Smooth muscle cell (in vitro differentiated cells): ENCODE measurements around the gene RPS6KA4. TPM values are rescaled to one million over a fixed set of nuclear protein-coding genes. Genes with fewer than 3 reads are reported as not detected.

Experiments used
- DNase-seq: peaks from one replicate; lab custom pipeline; 2025; ENCODE audit not compliant: unreplicated experiment; lab: John Stamatoyannopoulos, UW
- H2AFZ ChIP-seq: fragments of 200-600 bp; sonication (generic); 2 replicates; pipeline ENCODE4 v1.6.0; 2016; ENCODE audit warnings: antibody characterized with exemption, low read depth, mild to moderate bottlenecking
- H3F3A ChIP-seq: fragments of 200-600 bp; sonication (generic); 2 replicates; pipeline ENCODE4 v1.6.0; 2017; ENCODE audit warnings: antibody characterized with exemption, low read depth
- H3K27ac ChIP-seq: fragments of 200-600 bp; sonication (generic); 2 replicates; pipeline ENCODE4 v1.5.1; 2016; ENCODE audit warnings: low read depth, mild to moderate bottlenecking
- H3K27me3 ChIP-seq: fragments of 200-600 bp; sonication (generic); 2 replicates; pipeline ENCODE4 v1.6.1; 2016; ENCODE audit warnings: low read depth, mild to moderate bottlenecking
- H3K36me3 ChIP-seq: fragments of 200-600 bp; sonication (generic); 2 replicates; pipeline ENCODE4 v1.5.1; 2016; ENCODE audit warnings: low read depth
- H3K4me1 ChIP-seq: fragments of 200-600 bp; sonication (generic); 2 replicates; pipeline ENCODE4 v1.5.1; 2016; ENCODE audit warnings: low read depth
- H3K4me2 ChIP-seq: fragments of 200-600 bp; sonication (generic); 2 replicates; pipeline ENCODE4 v1.6.0; 2016; ENCODE audit warnings: mild to moderate bottlenecking
- H3K4me3 ChIP-seq: fragments of 200-600 bp; sonication (generic); 2 replicates; pipeline ENCODE4 v1.5.1; 2016; ENCODE audit warnings: mild to moderate bottlenecking
- H3K79me2 ChIP-seq: fragments of 200-600 bp; sonication (generic); 2 replicates; pipeline ENCODE4 v1.6.0; 2016; ENCODE audit warnings: low read depth, mild to moderate bottlenecking
- H3K9ac ChIP-seq: fragments of 200-600 bp; sonication (generic); 2 replicates; pipeline ENCODE4 v1.6.0; 2016; ENCODE audit warnings: low read depth
- H3K9me3 ChIP-seq: fragments of 200-600 bp; sonication (generic); replicated peaks from 2 replicates; pipeline ENCODE4 v1.5.1; 2016; ENCODE audit warnings: low read depth
- H4K20me1 ChIP-seq: fragments of 200-600 bp; sonication (generic); 2 replicates; pipeline ENCODE4 v1.6.0; 2016; ENCODE audit warnings: low read depth
- WGBS: methylation state at CpG from one replicate; pipeline ENCODE4 v1.1.7; 2016; ENCODE audit warnings: low lambda C conversion rate; 5-methylcytosine and 5-hydroxymethylcytosine counted together
- polyA plus RNA-seq: library from polyadenylated mRNA; unstranded; fragments of >200 nt; fragmentation: Nextera tagmentation; extraction: Ambion mirVana; gene quantifications from 2 replicates; pipeline ENCODE4 v1.2.1, GENCODE V29; 2016
- total RNA-seq: library from RNA; depleted of rRNA; stranded (reverse); fragments of >200 nt; gene quantifications from 2 replicates; pipeline ENCODE4 v1.2.3, GENCODE V29; 2014
- TF ChIP-seq, protein P1 (sequence below): fragments of 200-600 bp; sonication (generic); IDR thresholded peaks from 2 replicates; pipeline ENCODE4 v1.5.1; 2017; ENCODE audit warnings: borderline replicate concordance, mild to moderate bottlenecking, antibody characterized with exemption; ENCODE audit not compliant: insufficient read depth, poor library complexity, severe bottlenecking

Gene RPS6KA4
- total and polyA plus RNA-seq, 2 experiments from 2014 or later = 21.8 to 40.0 TPM

DNA sequence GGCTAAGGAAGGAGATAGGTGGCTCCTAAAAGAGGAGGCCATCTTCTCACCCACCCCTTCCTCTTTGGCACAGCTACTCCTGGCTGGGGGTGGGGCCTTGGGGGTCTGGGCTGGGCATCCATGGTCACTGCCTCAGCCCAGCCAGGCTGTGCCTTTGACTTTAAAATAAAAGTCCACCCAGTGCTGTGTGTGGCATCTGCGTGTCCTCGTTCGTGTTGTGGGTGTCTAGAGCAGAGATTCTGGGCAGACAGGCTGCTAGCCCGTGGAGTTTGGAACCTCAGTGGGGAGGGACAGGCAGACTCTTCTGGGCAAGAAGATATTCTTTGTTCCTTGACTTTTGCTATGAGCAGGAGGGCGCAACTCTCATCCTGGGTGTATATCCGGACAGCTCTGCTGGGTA, 13.1 kb downstream of the RPS6KA4 start:
- Histone ChIP-seq H4K20me1 (no peaks in the 10 kb centered on the region), H3K9me3 (no peaks in the 10 kb centered on the region), H3K36me3 (no peaks in the 10 kb centered on the region), H3K79me2 (no peaks in the 10 kb centered on the region), H3F3A (no peaks in the 10 kb centered on the region), H3K4me3 (no peak overlapping the region), H3K4me2 (no peak overlapping the region), H3K27ac (no peak overlapping the region), H2AFZ (no peak overlapping the region), H3K4me1 (no peaks in the 10 kb centered on the region), H3K27me3 (no peaks in the 10 kb centered on the region), H3K9ac (no peak overlapping the region)
- TF ChIP-seq, protein P1, sequence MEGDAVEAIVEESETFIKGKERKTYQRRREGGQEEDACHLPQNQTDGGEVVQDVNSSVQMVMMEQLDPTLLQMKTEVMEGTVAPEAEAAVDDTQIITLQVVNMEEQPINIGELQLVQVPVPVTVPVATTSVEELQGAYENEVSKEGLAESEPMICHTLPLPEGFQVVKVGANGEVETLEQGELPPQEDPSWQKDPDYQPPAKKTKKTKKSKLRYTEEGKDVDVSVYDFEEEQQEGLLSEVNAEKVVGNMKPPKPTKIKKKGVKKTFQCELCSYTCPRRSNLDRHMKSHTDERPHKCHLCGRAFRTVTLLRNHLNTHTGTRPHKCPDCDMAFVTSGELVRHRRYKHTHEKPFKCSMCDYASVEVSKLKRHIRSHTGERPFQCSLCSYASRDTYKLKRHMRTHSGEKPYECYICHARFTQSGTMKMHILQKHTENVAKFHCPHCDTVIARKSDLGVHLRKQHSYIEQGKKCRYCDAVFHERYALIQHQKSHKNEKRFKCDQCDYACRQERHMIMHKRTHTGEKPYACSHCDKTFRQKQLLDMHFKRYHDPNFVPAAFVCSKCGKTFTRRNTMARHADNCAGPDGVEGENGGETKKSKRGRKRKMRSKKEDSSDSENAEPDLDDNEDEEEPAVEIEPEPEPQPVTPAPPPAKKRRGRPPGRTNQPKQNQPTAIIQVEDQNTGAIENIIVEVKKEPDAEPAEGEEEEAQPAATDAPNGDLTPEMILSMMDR = no peak
- WGBS = 96% methylated on average over 6 of the region's 6 CpGs
- DNase-seq = no peak

DNA sequence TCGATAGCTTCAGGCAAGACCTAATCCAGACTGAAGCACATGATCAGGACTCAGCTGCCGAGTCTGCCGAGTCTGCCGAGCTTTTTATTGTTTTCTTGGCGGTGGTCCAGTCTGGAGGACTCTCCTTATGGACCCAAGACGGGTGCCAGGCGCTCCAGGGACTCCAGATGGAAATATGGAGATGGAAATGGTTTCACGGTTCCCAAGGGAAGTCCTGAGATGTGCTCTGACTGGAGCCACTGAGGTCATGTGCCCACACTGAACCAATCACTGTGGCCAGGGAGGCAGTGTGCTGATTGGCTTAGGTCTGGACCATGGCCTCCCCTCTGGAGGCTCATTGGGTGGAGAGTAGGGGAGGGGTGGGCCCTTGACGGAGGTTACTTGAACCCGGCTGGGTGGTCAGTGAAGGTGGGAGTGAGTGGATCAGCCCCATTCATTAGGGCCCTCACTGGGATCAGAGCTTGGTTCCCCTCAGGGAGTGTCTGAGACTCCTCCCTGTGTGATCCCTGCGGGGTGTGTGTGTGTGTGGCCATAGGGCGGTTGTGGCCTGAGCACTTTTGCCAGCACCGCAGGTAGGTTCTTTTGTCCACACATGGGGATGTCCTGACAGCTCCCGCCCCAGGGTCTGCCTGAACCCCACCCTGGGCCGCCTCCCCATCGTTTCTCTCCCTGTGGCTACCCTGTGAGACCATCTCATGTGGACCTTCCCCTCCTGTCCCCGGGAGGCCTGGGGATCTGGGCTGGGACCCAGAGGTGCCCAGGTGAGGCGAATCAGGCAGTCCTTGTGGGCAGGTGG, 14.0 kb downstream of the RPS6KA4 start:
- TF ChIP-seq, protein P1 = no peak
- Histone ChIP-seq H4K20me1 (no peaks in the 10 kb centered on the region), H3K27ac (no peak overlapping the region), H3K4me1 (no peaks in the 10 kb centered on the region), H3K4me3 (no peak overlapping the region), H3K9me3 (no peaks in the 10 kb centered on the region), H3K9ac (no peak overlapping the region), H3K36me3 (no peaks in the 10 kb centered on the region), H3F3A (no peaks in the 10 kb centered on the region), H3K4me2 (no peak overlapping the region), H3K79me2 (no peaks in the 10 kb centered on the region), H2AFZ (no peak overlapping the region), H3K27me3 (no peaks in the 10 kb centered on the region)
- 84% methylated on average over 18 of the region's 18 CpGs for WGBS
- no peak for DNase-seq

DNA sequence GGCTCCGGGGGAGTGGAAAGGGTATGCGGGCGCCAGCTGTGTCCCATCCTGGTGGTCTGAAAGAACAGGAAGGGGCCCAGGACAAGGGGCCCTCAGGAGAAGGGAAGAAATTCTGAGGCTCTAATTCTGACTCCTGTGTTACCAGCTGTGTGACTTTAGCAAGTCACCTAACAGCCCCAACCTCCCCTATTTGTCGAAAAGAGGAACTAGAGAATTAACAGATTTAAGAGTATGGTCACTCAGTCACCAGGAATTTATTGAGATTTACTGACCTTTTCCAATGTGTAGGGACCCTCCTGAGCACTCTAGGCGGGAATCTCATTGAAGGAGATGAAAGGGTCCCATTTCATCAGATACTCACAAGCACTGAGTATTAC, 14.6 kb downstream of the RPS6KA4 start:
- Histone ChIP-seq H3K9me3 (no peaks in the 10 kb centered on the region), H4K20me1 (no peaks in the 10 kb centered on the region), H3K36me3 (no peaks in the 10 kb centered on the region), H3K79me2 (no peaks in the 10 kb centered on the region), H3K4me1 (no peaks in the 10 kb centered on the region), H3K27ac (no peak overlapping the region), H2AFZ (no peak overlapping the region), H3K4me3 (no peak overlapping the region), H3K27me3 (no peaks in the 10 kb centered on the region), H3F3A (no peaks in the 10 kb centered on the region), H3K9ac (no peak overlapping the region), H3K4me2 (no peak overlapping the region)
- 85% methylated on average over 5 of the region's 5 CpGs for WGBS
- TF ChIP-seq, protein P1 = no peak
- DNase-seq = no peak

DNA sequence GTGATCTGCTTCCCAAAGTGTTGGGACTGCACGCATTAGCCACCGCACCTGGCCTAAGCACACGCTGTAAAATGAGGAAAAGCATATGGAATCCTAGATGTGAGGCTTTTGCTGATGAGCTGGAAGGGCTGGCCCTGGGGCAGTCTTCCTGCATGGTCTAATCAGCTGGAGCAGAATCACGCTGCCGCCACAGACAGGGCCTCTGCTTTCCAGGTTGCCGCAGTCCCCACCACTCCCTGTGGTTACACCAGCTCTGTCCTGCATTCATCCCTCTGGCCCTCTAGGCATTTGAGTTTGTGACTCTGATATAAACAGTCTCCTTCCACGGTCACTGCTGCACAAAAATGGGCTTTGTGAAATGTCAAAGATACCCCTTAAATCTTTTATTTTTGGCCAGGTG, 17.1 kb downstream of the RPS6KA4 start:
- TF ChIP-seq, protein P1 = no peak
- WGBS = 73% methylated on average over 7 of the region's 7 CpGs
- H2AFZ ChIP-seq = no peak overlapping the region

More for the DNA sequence above, 17.1 kb downstream of the RPS6KA4 start:
- H3K27me3 ChIP-seq = no peaks in the 10 kb centered on the region
- no peaks in the 10 kb centered on the region for H3K4me1 ChIP-seq
- H3K4me3 ChIP-seq = no peak overlapping the region
- no peak overlapping the region for H3K27ac ChIP-seq
- H3K9ac ChIP-seq = no peak overlapping the region
- no peaks in the 10 kb centered on the region for H3K9me3 ChIP-seq
- no peaks in the 10 kb centered on the region for H4K20me1 ChIP-seq
- DNase-seq = no peak
- H3K79me2 ChIP-seq = no peaks in the 10 kb centered on the region
- H3K36me3 ChIP-seq = no peaks in the 10 kb centered on the region
- H3K4me2 ChIP-seq = no peak overlapping the region
- no peaks in the 10 kb centered on the region for H3F3A ChIP-seq
